ENCODE results near the gene C1orf52. TPM values are rescaled to one million over a fixed set of nuclear protein-coding genes. Genes with fewer than 3 reads are reported as not detected.

C1orf52 gene
- total RNA-seq, 1 donor from 2014 or later, result 23.4 TPM

DNA sequence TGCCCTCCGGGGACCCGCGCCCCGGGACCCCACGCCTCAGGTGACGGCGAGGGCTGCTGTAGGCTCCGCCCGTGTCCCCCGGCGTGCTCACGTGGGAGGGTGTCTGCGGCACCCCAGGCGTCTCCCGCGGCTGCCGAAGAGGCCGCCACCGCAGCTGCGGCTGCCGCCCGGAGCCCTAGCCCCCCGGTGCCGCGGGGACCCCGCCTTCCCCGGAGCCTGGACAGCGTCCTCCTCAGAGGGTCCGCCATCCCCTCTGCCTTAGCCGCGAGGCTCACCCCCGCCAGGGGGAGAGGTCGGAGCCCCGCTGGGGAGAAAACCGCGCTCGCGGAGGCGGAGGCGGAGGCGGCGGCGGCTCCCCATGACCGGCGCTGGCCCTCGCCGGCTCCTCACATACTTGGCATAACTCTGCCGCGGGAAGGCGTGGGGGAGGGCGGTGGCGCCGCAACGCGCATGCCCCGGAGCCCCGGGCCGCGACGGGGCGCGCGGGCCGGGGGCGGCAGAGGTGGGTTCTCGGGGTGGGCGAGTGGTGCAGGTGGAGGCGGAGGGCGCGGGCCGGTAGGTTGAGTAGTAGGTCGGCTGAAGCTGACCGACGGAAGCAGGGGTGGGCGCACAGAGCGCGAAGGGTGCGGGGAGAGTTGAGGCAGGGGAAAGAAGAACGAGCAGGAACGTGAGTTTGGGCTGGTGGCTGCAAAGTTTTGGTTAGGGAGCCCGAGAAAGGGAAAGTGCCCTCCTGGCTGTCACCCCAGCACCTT, 57.9 kb downstream of the C1orf52 start:
- no peaks in the 10 kb centered on the region for H3K4me1 ChIP-seq
- H3K36me3 ChIP-seq, result no peaks in the 10 kb centered on the region
- intact Hi-C loops (cut with DNase I), result no loop called here
- peak overlapping the region; percentile 96 for H3K27ac ChIP-seq
- DNase-seq, result peak; percentile 84
- peak; percentile 93 to 94 for ATAC-seq
- no peaks in the 10 kb centered on the region for H3K27me3 ChIP-seq (ENCODE audit: low read depth)
- H3K9me3 ChIP-seq, result no peaks in the 10 kb centered on the region
- H3K4me3 ChIP-seq, result peak overlapping the region; percentile 78
- TF ChIP-seq, protein P1, sequence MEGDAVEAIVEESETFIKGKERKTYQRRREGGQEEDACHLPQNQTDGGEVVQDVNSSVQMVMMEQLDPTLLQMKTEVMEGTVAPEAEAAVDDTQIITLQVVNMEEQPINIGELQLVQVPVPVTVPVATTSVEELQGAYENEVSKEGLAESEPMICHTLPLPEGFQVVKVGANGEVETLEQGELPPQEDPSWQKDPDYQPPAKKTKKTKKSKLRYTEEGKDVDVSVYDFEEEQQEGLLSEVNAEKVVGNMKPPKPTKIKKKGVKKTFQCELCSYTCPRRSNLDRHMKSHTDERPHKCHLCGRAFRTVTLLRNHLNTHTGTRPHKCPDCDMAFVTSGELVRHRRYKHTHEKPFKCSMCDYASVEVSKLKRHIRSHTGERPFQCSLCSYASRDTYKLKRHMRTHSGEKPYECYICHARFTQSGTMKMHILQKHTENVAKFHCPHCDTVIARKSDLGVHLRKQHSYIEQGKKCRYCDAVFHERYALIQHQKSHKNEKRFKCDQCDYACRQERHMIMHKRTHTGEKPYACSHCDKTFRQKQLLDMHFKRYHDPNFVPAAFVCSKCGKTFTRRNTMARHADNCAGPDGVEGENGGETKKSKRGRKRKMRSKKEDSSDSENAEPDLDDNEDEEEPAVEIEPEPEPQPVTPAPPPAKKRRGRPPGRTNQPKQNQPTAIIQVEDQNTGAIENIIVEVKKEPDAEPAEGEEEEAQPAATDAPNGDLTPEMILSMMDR (IDR thresholded peaks at IDR 0.05), result no peak

DNA sequence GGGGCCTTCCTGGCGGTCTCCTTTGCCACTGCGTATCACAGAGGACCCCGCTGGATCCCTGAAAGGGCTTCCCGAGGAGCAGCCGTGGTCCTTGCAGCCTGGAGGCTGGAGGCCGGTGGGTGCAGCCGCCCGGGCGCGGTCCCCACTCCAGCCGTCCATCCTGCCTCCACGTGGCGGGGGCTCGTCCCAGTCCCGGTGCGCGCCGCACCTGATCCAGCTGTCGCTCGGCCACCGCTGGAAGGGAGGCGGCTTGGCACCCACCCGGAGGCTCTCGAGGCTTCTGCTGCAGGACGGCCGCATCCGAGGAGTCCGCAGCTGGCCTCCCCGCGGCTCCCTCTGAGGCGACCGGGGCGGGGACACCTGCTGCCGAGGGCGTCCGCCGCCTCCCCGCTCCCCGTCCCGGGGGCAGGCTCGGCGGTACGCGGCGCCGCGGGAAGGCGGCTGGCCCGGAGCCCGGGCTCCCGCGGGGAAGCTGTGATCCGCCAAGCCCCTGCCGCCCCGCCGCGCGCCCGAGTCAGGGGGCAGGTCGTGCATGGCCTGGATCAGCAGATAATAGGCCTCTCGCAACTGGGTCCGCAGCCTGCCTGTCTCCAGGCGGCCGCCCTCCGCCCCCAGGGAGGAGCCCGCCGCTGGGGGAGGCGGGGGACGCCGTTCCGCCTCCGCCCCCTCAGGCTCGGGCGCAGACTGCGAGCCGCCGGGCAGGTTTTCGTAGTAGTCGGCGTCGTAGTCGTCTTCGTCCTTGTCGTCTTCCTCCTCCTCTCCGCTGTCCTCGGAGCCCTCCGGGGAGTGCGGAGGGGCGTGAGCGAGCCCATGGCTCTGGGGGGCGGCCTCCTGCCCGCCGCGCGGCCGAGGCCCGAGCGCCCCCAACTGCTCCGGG, 58.8 kb downstream of the C1orf52 start, which contains the start of gene SYDE2:
Gene SYDE2 (minus strand): TSS at position 554 of the 877 bp plus-strand sequence. CDS start 20 bp downstream, at position 534.
- TF ChIP-seq, protein P1 (IDR thresholded peaks at IDR 0.05), result no peak
- intact Hi-C loops (cut with DNase I), result no loop called here
- Histone ChIP-seq H3K4me3 (peak within 1 kb of the TSS; percentile 78), H3K36me3 (no peaks in the 10 kb centered on the region), H3K9me3 (no peaks in the 10 kb centered on the region), H3K27ac (peak within 1 kb of the TSS; percentile 96), H3K4me1 (no peaks in the 10 kb centered on the region), H3K27me3 (ENCODE audit: low read depth) (no peaks in the 10 kb centered on the region)
- ATAC-seq (peak; percentile 94 to 96), DNase-seq (peak; percentile 85)

Other genes starting within 250 kb of the C1orf52 start
- gene MCOLN3, start 211.2 kb downstream of the C1orf52 start, total RNA-seq, result 7.6 TPM
- gene SYDE2, start 58.6 kb downstream of the C1orf52 start, total RNA-seq, result 21.3 TPM
- 27.4 TPM for gene BCL10, start 17.0 kb upstream of the C1orf52 start, total RNA-seq
- gene DDAH1, start 205.5 kb upstream of the C1orf52 start, total RNA-seq, result 48.4 TPM

Data from lower lobe of right lung (tissue), 2 donors.